C1 segment of cervical spinal cord (tissue), 14 donors: ENCODE results near the gene SARDH.

Source experiments
- DNase-seq, 14 donors: peaks; one replicate each; lab custom pipeline; 2025; lab: John Stamatoyannopoulos, UW

Gene SARDH

DNA sequence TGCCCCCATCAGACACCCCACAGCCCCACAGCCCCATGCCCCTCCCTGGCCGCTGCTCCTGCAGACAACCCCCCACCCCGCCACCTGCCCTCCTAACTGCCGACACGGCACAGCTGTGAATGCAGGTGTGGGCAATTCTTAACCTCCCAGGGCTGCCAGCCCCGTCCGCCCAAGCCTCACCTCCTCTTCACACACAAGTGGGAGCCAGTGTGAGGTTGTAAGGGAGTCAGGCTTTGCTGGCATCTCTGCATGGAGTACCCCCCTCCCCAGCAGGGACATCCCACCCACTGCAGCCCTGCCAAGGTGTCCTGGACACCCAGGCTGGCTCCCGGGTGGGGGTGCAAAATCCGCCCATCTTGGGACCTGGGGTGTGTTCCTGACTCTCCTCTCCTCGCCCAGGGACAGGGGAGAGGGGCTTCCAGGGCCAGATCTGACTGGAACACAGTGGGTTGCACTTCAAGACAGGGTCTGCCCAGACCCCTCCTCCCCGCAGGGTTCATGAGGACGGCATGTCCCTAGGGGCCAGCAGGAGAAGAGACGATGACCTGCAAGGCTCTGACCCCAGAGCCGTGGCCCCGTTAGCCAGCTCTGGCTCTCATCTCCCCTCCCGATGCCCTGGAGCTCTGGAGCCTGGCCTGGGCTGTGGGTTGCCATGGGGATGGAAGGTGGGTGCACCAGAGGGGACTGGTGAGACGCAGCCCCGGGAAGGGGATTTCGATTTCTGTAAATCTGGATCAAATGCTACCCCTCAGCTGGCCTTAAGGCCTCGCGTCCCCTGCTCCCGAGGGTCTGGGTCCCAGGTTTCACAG lies 34.4 kb downstream of the SARDH start:
- no peak for DNase-seq

DNA sequence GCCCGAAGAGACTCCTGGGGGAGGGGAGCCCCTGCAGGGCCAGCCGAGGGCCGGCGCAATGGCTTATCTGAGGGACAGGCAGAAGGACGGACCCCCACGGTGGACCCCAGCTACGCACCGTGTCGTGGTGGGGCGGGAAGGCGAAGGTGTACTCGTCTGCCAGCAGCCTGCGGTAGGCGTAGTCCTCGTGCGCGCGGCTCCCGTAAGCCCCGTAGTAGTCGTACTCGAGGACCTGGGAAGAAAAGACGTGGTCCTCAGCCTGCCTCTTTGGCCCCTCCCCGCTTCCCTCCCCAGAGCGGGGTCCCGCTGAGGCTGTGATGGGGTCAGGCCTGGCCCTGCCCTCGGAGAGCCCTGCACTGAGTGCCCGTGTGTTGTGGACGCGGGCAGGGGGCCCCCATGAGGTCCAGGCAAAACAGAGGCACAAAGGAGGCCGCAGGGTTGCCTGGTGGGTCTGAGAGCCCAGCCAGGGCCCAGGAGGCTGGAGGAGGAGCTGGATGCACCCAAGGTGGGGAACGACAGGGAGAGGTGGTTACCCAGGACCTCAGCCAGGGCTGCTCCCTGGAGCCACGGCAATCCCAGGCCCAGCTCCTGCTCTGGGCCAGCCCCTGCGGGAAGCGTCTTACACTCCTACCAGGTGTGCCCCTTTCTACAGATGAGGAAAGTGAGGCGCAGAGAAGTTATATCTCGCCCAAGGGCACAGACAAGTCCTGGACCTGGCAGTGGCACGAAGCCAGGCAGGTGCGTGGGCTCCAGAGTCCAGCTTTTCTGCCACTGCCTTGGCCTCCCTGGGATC lies 35.2 kb downstream of the SARDH start:
- DNase-seq: no peak

DNA sequence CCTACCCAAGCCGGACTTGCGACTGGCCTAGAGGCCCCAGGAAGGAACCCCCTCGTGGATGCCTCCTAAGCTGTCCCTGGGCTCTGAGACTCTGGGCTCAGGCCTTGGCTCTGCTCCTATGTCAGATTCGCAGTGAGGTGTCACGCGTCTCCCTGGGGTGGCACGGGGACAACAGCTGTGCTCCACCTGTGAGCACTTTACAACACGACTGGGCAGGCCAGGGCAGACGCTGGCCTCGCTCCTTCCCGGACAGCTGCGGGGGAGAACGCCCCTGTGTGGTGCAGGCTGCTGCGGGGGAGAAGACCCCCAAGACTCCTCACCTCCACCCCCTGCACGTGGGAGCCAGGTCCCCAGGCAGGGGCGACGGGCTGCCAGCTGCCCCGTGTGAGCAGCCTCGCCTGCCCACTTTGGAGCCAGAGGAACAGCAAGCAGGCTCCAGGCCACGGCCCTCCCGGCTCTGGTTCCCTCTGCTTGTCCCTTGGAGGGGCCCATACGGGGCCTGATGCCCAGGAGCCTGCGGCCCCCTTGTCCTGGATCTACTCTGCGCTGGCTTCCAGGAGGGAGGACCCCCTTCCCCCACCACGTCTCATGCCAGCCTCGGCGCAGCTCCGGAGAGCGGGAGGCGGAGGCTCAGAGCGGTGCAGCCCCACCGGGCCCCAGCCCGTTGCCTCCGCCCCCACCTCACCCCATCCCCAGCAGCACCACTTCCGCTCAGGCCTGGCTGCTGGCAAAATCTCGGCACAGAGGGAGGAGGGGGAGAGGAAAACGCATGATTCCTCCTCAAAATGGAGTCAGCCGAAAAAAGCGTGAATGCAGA lies 36.0 kb downstream of the SARDH start:
- peak in 4 of 14 donors; percentile 7 to 26 (median 18) for DNase-seq

DNA sequence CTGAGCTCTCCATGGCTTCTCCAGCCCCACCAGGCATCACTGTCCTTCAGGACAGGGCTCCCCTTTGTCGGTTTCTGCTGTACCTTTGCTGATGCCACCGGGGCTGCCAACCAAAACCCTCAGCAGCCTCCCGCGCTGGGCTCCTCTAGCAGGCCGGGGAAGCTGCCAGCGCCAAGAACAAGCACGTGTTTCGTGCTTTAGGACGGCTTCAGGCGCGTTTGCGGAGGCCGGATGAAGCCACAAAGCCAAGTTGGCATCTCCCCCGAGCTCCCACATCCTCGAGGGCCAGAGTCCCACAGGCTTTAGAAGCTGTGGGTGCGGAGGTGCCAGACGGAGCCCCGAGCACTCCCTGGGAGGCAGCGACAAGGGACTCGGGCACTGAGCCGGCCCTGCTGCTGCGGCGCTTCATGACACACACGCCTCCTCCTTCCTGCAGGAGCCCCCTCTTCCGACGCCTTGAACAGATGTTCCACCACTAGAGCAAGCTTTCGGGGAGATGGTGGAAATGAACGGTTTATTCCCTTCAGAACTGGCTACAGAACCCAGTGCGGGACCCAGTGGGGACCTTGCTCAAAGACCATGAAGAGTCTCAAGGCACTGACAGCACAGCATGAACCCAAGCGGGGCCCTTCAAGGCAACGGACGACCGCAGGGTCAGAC lies 36.7 kb downstream of the SARDH start:
- peak in 5 of 14 donors; percentile 16 to 39 (median 25) for DNase-seq

DNA sequence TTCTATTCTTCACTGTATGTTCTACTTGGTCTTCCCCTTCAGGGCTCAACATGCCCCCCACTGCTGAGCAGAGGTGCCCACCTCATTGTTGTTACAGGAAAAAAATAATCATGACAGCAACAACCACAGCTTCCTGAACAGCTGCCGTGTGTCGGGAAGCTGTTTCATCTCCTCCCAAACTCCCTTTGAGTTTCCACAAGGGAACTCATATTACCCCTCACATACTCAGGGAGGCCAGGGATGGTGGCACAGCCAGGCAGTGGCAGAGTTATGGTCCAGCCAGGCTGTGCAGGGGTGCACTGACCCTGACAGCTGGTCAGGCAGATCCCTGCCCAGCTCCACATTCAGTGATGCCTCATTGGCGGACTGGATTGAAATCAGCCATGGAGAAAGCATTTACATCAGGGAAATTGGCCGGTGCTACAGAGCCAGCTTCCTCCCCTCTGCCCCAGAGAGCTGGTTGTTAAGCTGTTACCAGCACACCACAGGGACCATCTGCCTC lies 37.3 kb downstream of the SARDH start:
- DNase-seq: peak in 1 of 14 donors; percentile 39

DNA sequence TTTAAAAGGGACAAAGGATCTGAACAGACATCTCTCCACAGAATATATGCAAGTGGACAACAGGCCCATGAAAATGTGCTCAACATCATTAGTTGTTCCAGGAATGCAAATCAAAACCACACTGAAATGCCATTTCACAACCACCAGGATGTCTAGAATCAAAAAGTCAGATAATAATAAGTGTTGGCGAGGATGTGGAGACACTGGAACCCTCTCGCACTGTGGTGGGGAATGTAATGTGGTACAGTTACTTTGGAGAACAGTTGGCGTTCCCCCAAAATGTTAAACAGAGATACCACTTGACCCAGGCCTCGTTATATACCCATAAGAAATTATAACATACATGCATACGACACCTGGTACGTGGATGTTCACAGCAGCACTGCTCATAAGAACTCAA lies 38.6 kb downstream of the SARDH start:
- DNase-seq: no peak

DNA sequence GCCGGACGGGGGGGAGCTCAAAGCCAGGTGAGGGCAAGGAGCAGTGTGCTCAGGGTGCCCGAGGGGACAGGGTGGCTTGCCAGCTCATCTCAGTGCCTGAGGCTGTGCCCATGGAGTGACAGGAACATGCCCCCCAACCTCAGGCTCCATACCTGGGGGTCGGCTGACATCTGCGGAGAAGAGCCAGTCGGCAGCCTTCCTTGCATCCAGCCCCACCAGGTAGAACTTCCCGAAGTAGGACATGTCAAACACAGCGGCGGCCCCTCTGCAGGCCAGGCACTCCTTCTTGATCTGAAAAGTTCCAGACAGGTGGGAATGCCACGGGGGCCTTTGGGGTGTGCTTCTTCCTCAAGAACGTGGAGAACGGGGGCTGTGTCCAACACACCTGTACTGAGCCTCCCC lies 42.1 kb downstream of the SARDH start:
- no peak for DNase-seq

DNA sequence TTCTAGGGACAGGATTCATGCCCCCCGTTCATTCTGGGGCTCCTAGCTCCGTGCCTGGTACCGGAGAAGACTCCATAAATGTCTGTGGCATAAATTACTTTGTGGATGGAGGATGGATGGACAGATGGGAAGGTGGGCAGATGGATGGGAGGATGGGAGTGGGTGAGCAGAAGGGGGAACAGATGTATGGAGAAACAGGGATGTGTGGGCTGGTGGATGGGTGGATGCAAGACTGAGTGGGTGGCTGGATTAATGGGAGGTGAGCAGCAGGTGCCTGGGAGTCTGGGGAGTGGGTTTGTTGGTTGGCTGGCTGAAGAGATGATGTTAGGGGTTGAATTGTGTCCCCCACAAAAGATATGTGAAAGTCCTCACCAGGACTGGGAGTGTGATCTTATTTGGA lies 43.5 kb downstream of the SARDH start:
- DNase-seq: no peak

DNA sequence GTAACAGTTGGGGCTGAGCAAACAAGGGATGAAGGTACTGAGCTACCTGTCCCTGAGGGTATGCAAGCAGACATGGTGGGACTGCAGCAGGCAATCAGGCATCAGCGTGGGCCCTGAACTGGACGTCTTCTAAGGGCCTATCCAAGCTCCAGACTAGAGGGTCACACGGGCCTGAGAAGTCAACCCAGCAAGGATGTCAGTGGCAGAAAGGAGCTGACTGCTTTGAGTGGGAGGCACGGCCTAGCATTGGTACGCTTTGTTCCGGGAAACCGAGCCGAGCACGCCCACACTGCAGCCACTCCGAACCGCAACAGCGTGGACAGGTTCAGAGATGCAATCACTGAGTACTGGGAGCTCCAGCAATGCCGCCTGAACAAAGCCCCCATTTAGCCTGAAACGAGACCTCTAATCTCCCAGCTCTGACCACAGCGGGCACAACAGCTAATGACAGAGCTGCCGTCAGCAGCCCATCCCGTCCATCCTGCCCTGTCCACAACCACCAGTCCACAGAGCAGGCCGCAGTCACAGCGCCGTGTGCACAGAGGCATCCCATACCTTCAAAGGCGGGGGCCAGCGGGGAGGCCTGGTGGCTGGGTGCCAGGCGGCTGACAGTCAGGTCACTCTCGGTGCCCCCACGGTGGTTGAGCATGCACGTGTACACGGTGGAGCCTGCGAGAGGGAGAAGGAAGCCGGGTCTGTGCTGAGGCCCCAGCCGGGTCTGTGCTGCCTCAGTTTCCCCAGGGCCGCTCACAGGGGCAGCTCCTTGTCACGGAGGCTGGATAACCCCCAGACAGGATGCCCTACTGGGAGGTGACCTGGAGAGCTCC lies 44.2 kb downstream of the SARDH start:
- no peak for DNase-seq

DNA sequence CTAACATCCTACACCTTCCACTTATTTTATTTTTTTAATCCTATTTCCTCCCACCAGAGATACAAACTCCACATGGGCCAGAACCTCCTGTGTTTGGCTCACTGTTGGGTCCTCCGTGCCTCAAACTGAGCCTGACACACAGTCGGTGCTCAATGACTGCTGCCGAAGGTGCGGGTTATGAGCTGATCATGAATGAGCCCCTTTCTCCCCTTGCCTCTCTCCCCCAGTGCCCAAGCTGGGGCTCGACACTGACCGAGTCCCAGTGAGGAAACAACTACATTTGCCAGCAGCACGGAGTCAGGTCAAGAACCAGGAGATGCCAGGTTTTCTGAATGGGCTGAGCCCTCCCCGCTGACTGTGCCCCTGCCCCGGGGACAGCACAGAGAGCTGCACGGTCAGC lies 45.0 kb downstream of the SARDH start:
- DNase-seq: no peak

DNA sequence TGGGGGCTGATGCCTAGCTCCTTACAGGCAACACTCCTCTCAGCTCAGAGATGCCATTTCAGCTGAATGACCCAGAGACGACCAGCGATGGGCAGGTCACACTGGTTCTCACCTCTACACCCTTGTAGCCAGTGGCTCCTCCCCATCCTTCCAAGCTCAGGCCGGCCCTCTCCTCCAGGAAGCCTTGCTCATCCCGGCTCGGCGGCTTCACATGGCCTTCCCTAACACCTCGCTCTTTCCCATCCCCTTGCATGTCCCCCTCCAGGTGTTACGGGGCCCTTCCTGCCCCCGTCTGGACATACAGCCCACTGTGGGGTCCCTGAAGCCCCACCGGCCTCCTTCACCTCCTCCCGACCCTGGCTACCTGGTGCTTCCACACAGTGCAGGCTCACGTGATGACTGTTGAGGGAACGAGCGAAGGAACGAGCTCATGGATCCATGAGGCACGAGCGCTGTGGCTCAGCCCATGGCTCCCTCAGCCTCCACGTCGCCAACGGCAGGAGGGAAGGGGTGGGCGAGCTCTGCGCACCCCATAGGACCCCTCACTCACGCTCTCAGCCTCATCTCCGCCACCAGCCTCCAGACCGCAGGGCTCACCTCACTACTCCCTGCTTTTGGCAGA lies 45.7 kb downstream of the SARDH start:
- DNase-seq: no peak

DNA sequence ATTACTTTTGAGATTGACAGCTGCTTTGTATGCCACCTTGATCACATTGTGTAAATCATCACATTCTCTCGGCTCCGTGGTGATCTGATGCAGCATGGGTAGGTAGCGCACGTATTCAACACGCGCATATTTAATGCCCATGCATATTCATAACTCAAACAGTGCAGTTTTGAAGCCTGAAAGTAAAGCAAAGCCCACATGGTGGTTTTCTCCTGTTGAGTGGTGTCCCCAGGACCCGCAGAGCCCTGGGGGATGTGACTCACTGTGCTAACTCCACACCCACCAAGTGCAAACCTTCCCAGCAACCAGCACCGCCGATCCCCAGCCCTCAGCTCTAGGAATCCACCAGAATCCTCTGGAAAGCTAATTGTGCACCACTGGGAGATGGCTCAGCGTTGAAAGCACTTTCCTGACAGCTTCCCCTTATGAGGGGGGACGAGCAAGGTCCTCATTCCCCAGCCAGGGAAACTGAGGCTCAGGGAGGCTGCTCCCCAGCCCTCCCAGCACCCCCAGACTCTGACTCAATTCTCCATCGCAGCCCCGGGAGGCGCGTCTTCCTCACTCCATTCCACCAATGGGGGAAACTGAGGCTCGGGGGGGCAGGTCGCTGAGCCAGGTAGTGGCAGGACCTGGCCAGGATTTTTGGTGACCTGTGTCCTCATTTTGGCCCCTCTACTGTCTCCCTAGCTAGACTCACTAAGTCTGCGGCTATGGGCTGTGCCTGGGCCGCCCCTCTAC lies 46.4 kb downstream of the SARDH start:
- no peak for DNase-seq

DNA sequence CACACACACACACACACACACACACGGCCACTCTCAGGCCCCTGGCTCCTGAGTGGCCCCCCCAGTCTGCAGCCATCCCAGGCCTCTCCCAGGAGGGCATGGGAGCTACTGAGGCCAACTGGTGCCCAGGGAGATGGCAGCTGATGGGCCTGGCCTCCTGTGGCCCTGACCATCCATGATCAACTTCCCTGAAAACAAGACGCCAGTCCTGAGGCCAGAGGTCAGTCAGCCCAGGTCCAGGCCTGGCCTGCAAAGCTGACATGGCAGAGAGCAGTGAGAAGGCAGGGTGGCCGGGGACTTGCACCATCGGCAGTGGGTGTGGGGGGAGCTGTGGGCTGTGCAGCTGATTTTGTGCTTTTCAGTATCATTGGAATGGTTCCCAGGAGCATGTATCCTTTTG lies 47.0 kb downstream of the SARDH start:
- no peak for DNase-seq

DNA sequence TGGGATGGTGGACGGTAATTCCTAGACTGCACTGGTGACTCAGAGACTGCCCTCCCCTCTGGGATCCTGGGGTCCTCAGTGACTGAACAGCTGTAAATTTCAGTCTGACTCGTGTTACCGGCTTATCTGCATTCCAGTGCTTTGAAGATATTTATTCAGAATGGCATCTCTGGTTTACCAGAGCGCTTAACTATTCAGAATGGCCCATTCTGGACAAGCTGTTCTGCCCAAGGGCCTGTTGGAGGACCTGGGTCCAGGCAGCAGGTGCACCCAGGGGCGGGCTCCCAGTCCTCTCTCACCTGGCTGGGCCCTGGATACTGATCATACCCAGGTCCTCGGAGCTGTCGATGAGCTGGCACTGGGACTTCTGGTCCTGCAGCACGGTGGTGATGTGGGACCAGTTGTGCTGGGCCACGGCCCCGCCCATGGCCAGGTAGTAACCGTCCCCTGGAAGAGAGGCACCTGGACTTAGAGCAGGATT lies 48.0 kb downstream of the SARDH start:
- no peak for DNase-seq

DNA sequence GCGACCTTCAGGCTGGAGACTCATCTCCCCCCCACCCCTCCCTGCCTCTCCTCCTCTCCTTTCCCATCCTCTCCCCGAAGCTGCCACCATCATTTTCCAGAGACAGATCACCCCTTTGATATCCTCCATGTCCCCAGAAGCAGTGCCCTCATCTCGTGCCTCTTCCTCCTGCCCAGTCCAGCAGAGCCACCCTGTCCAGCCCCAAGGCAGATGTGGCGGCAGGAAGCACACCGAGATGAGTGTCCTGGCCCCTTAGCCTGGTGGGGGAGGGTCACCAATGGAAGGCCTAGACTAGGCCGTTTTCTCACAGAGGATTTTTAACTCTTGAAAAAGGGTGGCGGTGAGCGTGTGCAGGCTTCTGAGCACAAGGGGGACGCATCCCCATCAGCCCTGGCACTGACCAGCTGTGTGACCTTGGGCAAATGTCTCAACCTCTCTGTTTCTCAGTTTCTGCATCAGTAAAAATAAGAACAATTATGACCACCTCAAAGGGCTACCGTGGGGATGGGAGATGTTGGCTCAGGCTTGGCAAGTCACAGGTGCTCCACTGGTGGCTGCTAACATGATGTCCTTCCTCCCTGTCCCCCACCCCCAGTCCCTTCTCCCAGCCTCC lies 48.9 kb downstream of the SARDH start:
- DNase-seq: no peak

DNA sequence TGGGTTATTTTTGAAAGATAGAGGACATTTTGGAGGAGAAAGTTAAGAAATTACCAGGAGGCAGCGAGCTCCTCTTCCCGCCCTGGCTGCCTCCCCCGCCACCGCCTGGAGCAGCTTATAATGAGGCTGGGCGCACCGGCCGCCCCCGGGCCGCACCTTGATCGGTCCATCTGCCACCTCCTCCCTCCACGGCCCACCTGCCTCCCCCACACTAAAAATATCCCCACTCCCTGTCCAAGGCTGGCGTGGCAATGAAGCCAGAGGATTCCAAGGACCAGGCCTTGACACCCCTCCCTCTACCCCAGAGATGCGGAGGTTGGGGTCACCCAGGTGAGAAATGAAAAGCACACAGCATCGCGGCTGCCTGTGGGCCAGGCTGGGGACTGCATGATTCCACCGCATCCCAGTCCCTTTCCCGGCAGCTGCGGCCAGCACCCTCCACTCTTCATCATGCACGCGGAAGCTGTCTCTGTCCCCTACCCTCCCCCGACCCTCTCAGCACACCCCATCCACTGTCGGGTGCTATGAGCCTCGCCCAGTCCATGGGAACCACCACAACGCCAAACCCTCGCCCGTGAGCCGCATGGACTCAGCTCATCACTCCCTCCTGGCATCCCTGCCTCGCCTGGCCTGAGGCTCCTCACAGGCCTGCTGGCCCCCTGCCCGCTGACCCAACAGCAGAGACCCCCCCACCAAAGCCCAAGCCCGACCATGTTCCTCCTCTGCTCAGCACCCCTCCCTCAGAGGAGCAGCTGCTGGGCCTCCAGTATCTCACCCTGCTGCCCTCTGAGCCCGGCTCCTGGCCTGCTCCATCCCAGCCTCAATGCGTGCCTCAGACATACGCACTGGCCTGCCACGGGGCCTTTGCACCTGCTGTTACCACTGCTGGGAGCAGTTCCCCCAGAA lies 50.0 kb downstream of the SARDH start:
- no peak for DNase-seq
